ENCODE results near the gene HTRA1. TPM values are rescaled to one million over a fixed set of nuclear protein-coding genes. Genes with fewer than 3 reads are reported as not detected.

Gene HTRA1
- total RNA-seq, 2 experiments from 2014 or later, result not detected

- ChIA-PET CTCF (interaction anchor here (0.9 kb wide), 1 partner anchor 254 kb away, joined by 3 read pairs; no protein-coding TSS in a partner anchor), POLR2A (no interaction called here)
- Mint-ChIP-seq H3K9me3 (ENCODE audit: low read depth) (no peaks in the 10 kb centered on the region), H3K4me3 (no peak overlapping the region), H3K4me1 (peaks cover 9% of the 10 kb centered on the region), H3K36me3 (ENCODE audit: low read depth) (no peaks in the 10 kb centered on the region), H3K27me3 (peaks cover 46% of the 10 kb centered on the region), H3K27ac (no peak overlapping the region)
- no peak for DNase-seq
- ATAC-seq, result no peak
- intact Hi-C loops (cut with DNase I, micrococcal nuclease), result no loop called here
Measured at GRCh38 chr10:122465401-122466040, 4.2 kb downstream of the HTRA1 start.

- no peak for ATAC-seq
- Mint-ChIP-seq H3K4me1 (peaks cover 7% of the 10 kb centered on the region), H3K4me3 (no peak overlapping the region), H3K36me3 (ENCODE audit: low read depth) (no peaks in the 10 kb centered on the region), H3K27me3 (peaks cover 53% of the 10 kb centered on the region), H3K9me3 (ENCODE audit: low read depth) (no peaks in the 10 kb centered on the region), H3K27ac (no peak overlapping the region)
- ChIA-PET POLR2A (no interaction called here), CTCF (interaction anchor here (0.6 to 1.0 kb wide), 2 partner anchors 33 to 80 kb away, joined by 3 read pairs; no protein-coding TSS in a partner anchor)
- no peak for DNase-seq
- intact Hi-C loops (cut with DNase I, micrococcal nuclease), result no loop called here
Measured at GRCh38 chr10:122466951-122467381, 5.6 kb downstream of the HTRA1 start.

GRCh38 chr10:122467701-122468100 is 6.3 kb downstream of the HTRA1 start:
- intact Hi-C loops (cut with DNase I, micrococcal nuclease), result no loop called here
- Mint-ChIP-seq H3K4me3 (no peak overlapping the region), H3K27ac (no peak overlapping the region), H3K4me1 (peaks cover 3% of the 10 kb centered on the region), H3K9me3 (ENCODE audit: low read depth) (no peaks in the 10 kb centered on the region), H3K36me3 (ENCODE audit: low read depth) (no peaks in the 10 kb centered on the region), H3K27me3 (peaks cover 48% of the 10 kb centered on the region)
- ChIA-PET CTCF (no interaction called here), POLR2A (no interaction called here)
- ATAC-seq (no peak), DNase-seq (no peak)

GRCh38 chr10:122468307-122468925 is 7.1 kb downstream of the HTRA1 start:
- H3K4me3 Mint-ChIP-seq, result no peak overlapping the region
- peaks cover 41% of the 10 kb centered on the region for H3K27me3 Mint-ChIP-seq
- ATAC-seq (no peak), DNase-seq (no peak)
- H3K4me1 Mint-ChIP-seq, result no peaks in the 10 kb centered on the region
- H3K9me3 Mint-ChIP-seq (ENCODE audit: low read depth), result no peaks in the 10 kb centered on the region
- CTCF ChIA-PET, result interaction anchor here (0.6 to 1.0 kb wide), 2 partner anchors 34 to 346 kb away, joined by 4 to 9 read pairs; no protein-coding TSS in a partner anchor
- POLR2A ChIA-PET, result no interaction called here
- intact Hi-C loops (cut with DNase I, micrococcal nuclease), result no loop called here
- H3K36me3 Mint-ChIP-seq (ENCODE audit: low read depth), result no peaks in the 10 kb centered on the region
- no peak overlapping the region for H3K27ac Mint-ChIP-seq

- no peaks in the 10 kb centered on the region for H3K36me3 Mint-ChIP-seq (ENCODE audit: low read depth)
- no peaks in the 10 kb centered on the region for H3K9me3 Mint-ChIP-seq (ENCODE audit: low read depth)
- peaks cover 3% of the 10 kb centered on the region for H3K4me1 Mint-ChIP-seq
- no peak overlapping the region for H3K4me3 Mint-ChIP-seq
- ChIA-PET POLR2A (no interaction called here), CTCF (interaction anchor here (0.5 to 1.0 kb wide), 2 partner anchors 35 to 58 kb away, joined by 3 to 9 read pairs; no protein-coding TSS in a partner anchor)
- peaks cover 36% of the 10 kb centered on the region for H3K27me3 Mint-ChIP-seq
- DNase-seq, result no peak
- ATAC-seq, result no peak
- H3K27ac Mint-ChIP-seq, result no peak overlapping the region
- intact Hi-C loops (cut with DNase I, micrococcal nuclease), result no loop called here
Measured at GRCh38 chr10:122468926-122469781, 7.8 kb downstream of the HTRA1 start.

GRCh38 chr10:122469848-122470247 is 8.5 kb downstream of the HTRA1 start:
- CTCF ChIA-PET, result interaction anchor here (1.2 kb wide), 1 partner anchor 171 kb away, joined by 3 read pairs; no protein-coding TSS in a partner anchor
- no peak overlapping the region for H3K4me3 Mint-ChIP-seq
- intact Hi-C loops (cut with DNase I, micrococcal nuclease), result no loop called here
- peaks cover 37% of the 10 kb centered on the region for H3K27me3 Mint-ChIP-seq
- no peaks in the 10 kb centered on the region for H3K9me3 Mint-ChIP-seq (ENCODE audit: low read depth)
- POLR2A ChIA-PET, result no interaction called here
- ATAC-seq (no peak), DNase-seq (no peak)
- no peak overlapping the region for H3K27ac Mint-ChIP-seq
- H3K36me3 Mint-ChIP-seq (ENCODE audit: low read depth), result no peaks in the 10 kb centered on the region
- H3K4me1 Mint-ChIP-seq, result peaks cover 10% of the 10 kb centered on the region

GRCh38 chr10:122471531-122472177 is 10.3 kb downstream of the HTRA1 start:
- ChIA-PET POLR2A (no interaction called here), CTCF (no interaction called here)
- peaks cover 10% of the 10 kb centered on the region for H3K4me1 Mint-ChIP-seq
- no peaks in the 10 kb centered on the region for H3K9me3 Mint-ChIP-seq (ENCODE audit: low read depth)
- no peaks in the 10 kb centered on the region for H3K36me3 Mint-ChIP-seq (ENCODE audit: low read depth)
- intact Hi-C loops (cut with DNase I, micrococcal nuclease), result no loop called here
- ATAC-seq (no peak), DNase-seq (no peak)
- no peak overlapping the region for H3K4me3 Mint-ChIP-seq
- H3K27me3 Mint-ChIP-seq, result peaks cover 29% of the 10 kb centered on the region
- no peak overlapping the region for H3K27ac Mint-ChIP-seq

- H3K27me3 Mint-ChIP-seq, result peaks cover 24% of the 10 kb centered on the region
- POLR2A ChIA-PET, result interaction anchor here (0.6 kb wide), 1 partner anchor 45 kb away, joined by 5 read pairs; no protein-coding TSS in a partner anchor
- CTCF ChIA-PET, result interaction anchor here (0.9 kb wide), 1 partner anchor 74 kb away, joined by 4 read pairs; no protein-coding TSS in a partner anchor
Measured at GRCh38 chr10:122473116-122473515, 11.8 kb downstream of the HTRA1 start.

GRCh38 chr10:122474131-122474818 is 12.9 kb downstream of the HTRA1 start:
- H3K4me1 Mint-ChIP-seq, result peaks cover 10% of the 10 kb centered on the region
- H3K27me3 Mint-ChIP-seq, result peaks cover 19% of the 10 kb centered on the region
- no peak overlapping the region for H3K4me3 Mint-ChIP-seq
- intact Hi-C loops (cut with DNase I, micrococcal nuclease), result no loop called here
- no peaks in the 10 kb centered on the region for H3K36me3 Mint-ChIP-seq (ENCODE audit: low read depth)
- no peak overlapping the region for H3K27ac Mint-ChIP-seq
- DNase-seq (no peak), ATAC-seq (no peak)
- no peaks in the 10 kb centered on the region for H3K9me3 Mint-ChIP-seq (ENCODE audit: low read depth)
- POLR2A ChIA-PET, result no interaction called here
- CTCF ChIA-PET, result interaction anchor here (0.6 kb wide), 1 partner anchor 15 kb away, joined by 3 read pairs; no protein-coding TSS in a partner anchor

More at GRCh38 chr10:122473116-122473515, 11.8 kb downstream of the HTRA1 start:
- ATAC-seq (no peak), DNase-seq (no peak)
- Mint-ChIP-seq H3K27ac (no peak overlapping the region), H3K36me3 (ENCODE audit: low read depth) (no peaks in the 10 kb centered on the region), H3K9me3 (ENCODE audit: low read depth) (no peaks in the 10 kb centered on the region), H3K4me3 (no peak overlapping the region), H3K4me1 (peaks cover 10% of the 10 kb centered on the region)
- intact Hi-C loops (cut with DNase I, micrococcal nuclease), result no loop called here

GRCh38 chr10:122475100-122475499 is 13.7 kb downstream of the HTRA1 start:
- no peak overlapping the region for H3K27ac Mint-ChIP-seq
- H3K36me3 Mint-ChIP-seq (ENCODE audit: low read depth), result no peaks in the 10 kb centered on the region
- H3K9me3 Mint-ChIP-seq (ENCODE audit: low read depth), result no peaks in the 10 kb centered on the region
- ChIA-PET CTCF (interaction anchor here (0.6 kb wide), 1 partner anchor 14 kb away, joined by 3 read pairs; no protein-coding TSS in a partner anchor), POLR2A (no interaction called here)
- DNase-seq (no peak), ATAC-seq (no peak)
- H3K4me3 Mint-ChIP-seq, result no peak overlapping the region
- peaks cover 10% of the 10 kb centered on the region for H3K4me1 Mint-ChIP-seq
- intact Hi-C loops (cut with DNase I, micrococcal nuclease), result no loop called here
- H3K27me3 Mint-ChIP-seq, result peaks cover 20% of the 10 kb centered on the region
